ENCODE measurements around the gene RAPGEF4. TPM values are rescaled to one million over a fixed set of nuclear protein-coding genes. Genes with fewer than 3 reads are reported as not detected.

The RAPGEF4 gene
- total and polyA plus RNA-seq, 4 donors = 0.46 to 22.8 (median 3.9) TPM

DNA sequence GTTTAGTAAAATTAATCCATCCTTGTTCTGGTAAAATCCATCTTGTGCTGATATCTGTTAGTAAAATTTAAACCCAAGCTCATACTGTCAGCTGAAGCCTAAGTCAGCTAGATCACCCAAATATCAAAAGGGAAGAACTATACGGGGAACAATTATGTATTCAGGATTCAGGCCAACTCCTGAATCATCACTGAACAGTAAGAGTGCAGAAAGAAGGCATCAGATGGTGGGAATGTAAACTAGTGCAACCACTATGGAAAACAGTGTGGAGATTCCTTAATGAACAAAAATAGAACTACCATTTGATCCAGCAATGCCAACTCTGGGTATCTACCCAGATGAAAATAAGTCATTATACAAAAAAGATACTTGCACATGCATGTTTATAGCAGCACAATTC, 81.8 kb downstream of the RAPGEF4 start:
- 24 to 30% methylated on average over 1 of the region's 1 CpG for WGBS, 2 donors
- Histone ChIP-seq H3K27ac (ENCODE audit: low read depth in 1 of 2, low read length in 2 of 2) (no peak overlapping the region), H3K9me3 (ENCODE audit: control insufficient read depth, low read length) (no peaks in the 10 kb centered on the region)

DNA sequence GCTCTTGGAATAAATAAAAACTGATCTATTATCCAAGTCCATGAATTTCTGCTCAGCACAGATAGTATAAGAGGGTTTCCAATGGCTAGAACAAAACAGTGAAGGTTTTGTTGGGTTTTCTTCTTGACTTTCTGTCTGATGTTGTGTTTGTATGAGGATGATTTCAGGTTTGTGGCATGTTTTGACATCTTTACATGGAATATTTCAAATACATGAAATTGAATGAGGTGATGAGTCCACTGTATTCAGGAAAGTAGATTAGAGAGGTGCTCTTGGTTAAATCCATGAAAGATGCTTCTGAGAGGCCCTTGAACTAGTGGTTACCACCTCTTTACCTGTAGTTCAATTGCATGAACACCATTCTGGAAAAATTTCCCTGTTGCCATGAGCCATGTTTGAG, 84.3 kb downstream of the RAPGEF4 start:
- no peaks in the 10 kb centered on the region for H3K9me3 ChIP-seq (ENCODE audit: control insufficient read depth, low read length)
- H3K4me1 ChIP-seq (ENCODE audit: control insufficient read depth in 1 of 2, insufficient read depth in 2 of 2, low read length in 2 of 2) = peaks cover 0 to 4% of the 10 kb centered on the region in 2 donors
- intact Hi-C loops (cut with DNase I) = no loop called here
- no peak for ATAC-seq (ENCODE audit: low FRiP score)
- H3K27me3 ChIP-seq (ENCODE audit: control insufficient read depth in 1 of 2, insufficient read depth in 2 of 2, low read length in 1 of 2) = no peaks in the 10 kb centered on the region
- H3K27ac ChIP-seq (ENCODE audit: low read depth in 1 of 2, low read length in 2 of 2) = no peak overlapping the region
- no peak for DNase-seq
- no peaks in the 10 kb centered on the region for H3K36me3 ChIP-seq (ENCODE audit: control insufficient read depth in 1 of 2, insufficient read depth in 2 of 2, low read length in 1 of 2)
- no peak overlapping the region for H3K4me3 ChIP-seq (ENCODE audit: low read length in 2 of 2)

More for the DNA sequence above, 81.8 kb downstream of the RAPGEF4 start:
- Histone ChIP-seq H3K4me3 (ENCODE audit: low read length in 2 of 2) (no peak overlapping the region), H3K27me3 (ENCODE audit: control insufficient read depth in 1 of 2, insufficient read depth in 2 of 2, low read length in 1 of 2) (no peaks in the 10 kb centered on the region), H3K36me3 (ENCODE audit: control insufficient read depth in 1 of 2, insufficient read depth in 2 of 2, low read length in 1 of 2) (no peaks in the 10 kb centered on the region), H3K4me1 (ENCODE audit: control insufficient read depth in 1 of 2, insufficient read depth in 2 of 2, low read length in 2 of 2) (peaks cover 0 to 4% of the 10 kb centered on the region in 2 donors)
- no peak for DNase-seq
- intact Hi-C loops (cut with DNase I) = no loop called here
- no peak for ATAC-seq (ENCODE audit: low FRiP score)

DNA sequence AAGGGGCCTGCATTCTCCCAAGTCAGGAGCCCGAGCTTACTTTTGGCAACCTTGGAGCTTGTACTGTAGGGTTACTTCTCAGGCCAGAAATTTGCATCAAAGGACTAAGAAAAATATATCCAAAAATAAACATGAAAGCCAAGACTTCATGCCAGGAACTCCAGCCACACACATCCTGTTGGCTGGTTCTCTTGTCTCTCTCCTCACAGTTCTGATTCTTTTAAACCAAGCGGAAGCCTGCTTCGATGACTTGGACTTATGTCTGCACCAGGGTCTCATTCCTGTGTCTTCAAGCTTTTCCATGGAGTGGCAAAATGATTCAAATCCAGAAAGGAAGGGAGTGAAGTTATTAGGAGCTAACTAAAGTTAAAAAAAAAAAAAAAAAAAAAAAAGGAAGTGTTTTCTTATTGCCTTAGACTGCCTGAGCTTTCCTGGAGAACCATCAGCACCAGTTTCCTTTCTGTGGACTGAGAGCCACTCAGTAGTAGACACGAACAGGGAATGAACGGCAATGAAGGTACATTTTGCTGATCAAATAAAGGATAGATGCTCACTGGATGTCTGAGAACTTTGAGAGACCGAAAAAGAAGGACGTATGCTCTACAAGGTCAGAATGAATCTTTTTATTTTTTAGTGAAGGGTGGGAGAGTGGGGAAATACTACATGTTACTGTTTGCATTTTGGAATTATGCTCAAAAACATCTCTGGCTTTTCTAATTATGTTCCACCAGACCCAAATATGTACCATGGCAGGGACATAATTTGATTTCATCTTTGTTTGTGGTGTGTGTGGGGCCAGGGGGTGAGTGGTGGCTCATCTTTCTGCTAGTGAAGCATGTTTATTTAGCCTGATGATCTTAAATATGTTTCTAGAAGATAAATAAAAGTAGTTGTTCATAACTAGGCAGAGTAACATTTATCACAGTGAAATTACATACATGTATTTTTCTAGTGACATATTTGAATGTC, 86.0 kb downstream of the RAPGEF4 start:
- H3K27ac ChIP-seq (ENCODE audit: low read depth in 1 of 2, low read length in 2 of 2) = no peak overlapping the region
- no peaks in the 10 kb centered on the region for H3K36me3 ChIP-seq (ENCODE audit: control insufficient read depth in 1 of 2, insufficient read depth in 2 of 2, low read length in 1 of 2)
- DNase-seq (no peak), ATAC-seq (ENCODE audit: low FRiP score) (peak; percentile 58)
- WGBS, 2 donors = 24 to 26% methylated on average over 7 of the region's 7 CpGs
- no peaks in the 10 kb centered on the region for H3K9me3 ChIP-seq (ENCODE audit: control insufficient read depth, low read length)
- peaks cover 0 to 4% of the 10 kb centered on the region in 2 donors for H3K4me1 ChIP-seq (ENCODE audit: control insufficient read depth in 1 of 2, insufficient read depth in 2 of 2, low read length in 2 of 2)
- intact Hi-C loops (cut with DNase I) = no loop called here
- no peaks in the 10 kb centered on the region for H3K27me3 ChIP-seq (ENCODE audit: control insufficient read depth in 1 of 2, insufficient read depth in 2 of 2, low read length in 1 of 2)
- no peak overlapping the region for H3K4me3 ChIP-seq (ENCODE audit: low read length in 2 of 2)

DNA sequence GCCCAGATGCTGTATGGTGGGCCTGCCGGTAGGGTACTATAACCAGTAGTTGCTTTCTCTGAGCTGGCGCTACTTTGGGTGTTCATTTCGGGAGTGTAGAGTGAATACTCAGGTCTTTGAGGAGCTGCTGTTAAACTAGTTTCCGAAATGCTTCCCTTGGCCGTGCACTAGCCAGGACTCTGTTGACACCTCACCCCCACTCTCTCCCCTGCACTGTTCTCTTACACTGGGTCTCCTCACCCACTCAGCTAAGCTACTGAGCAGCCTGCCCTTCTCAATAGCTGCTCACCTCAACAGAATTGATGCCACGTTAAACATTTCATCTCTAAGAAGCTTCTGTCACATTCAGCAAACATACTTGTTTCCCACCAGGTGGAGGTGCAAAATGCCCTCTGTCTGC, 86.9 kb downstream of the RAPGEF4 start:
- no peak overlapping the region for H3K4me3 ChIP-seq (ENCODE audit: low read length in 2 of 2)
- no peaks in the 10 kb centered on the region for H3K27me3 ChIP-seq (ENCODE audit: control insufficient read depth in 1 of 2, insufficient read depth in 2 of 2, low read length in 1 of 2)
- intact Hi-C loops (cut with DNase I) = no loop called here
- DNase-seq (no peak), ATAC-seq (ENCODE audit: low FRiP score) (no peak)
- H3K36me3 ChIP-seq (ENCODE audit: control insufficient read depth in 1 of 2, insufficient read depth in 2 of 2, low read length in 1 of 2) = no peaks in the 10 kb centered on the region
- H3K27ac ChIP-seq (ENCODE audit: low read depth in 1 of 2, low read length in 2 of 2) = no peak overlapping the region
- 90 to 93% methylated on average over 6 of the region's 6 CpGs for WGBS, 2 donors
- H3K4me1 ChIP-seq (ENCODE audit: control insufficient read depth in 1 of 2, insufficient read depth in 2 of 2, low read length in 2 of 2) = peaks cover 0 to 4% of the 10 kb centered on the region in 2 donors
- H3K9me3 ChIP-seq (ENCODE audit: control insufficient read depth, low read length) = no peaks in the 10 kb centered on the region

DNA sequence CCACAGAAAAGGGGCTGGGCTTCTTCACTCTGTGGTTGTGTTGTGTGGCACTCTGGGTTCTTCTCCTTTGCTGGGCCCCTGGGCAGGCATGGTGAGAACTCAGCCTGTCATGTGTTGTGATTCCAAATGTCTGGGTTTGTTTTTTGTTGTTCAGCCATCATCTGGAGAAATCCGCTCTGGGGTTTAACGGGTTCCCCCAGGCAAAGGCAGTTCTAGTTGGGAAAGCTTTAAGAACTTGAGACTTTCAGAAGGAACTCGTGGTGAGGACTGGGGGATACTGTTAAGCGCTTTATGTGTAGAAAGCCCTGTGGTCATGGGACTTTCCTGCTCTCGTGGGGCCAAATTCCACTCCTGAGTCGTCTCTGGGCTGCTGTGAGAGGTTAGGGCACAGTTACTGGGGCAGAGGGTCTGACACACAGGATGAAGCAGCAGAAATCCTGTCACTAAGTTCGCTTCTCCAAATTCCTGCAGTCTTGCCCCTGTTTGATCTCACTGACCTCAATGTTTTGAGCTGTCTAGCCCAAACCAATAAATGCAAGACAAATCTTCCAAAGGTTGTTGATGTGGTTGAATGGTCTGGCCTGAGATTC, 87.7 kb downstream of the RAPGEF4 start:
- ATAC-seq (ENCODE audit: low FRiP score) (no peak), DNase-seq (no peak)
- Histone ChIP-seq H3K27me3 (ENCODE audit: control insufficient read depth in 1 of 2, insufficient read depth in 2 of 2, low read length in 1 of 2) (no peaks in the 10 kb centered on the region), H3K9me3 (ENCODE audit: control insufficient read depth, low read length) (no peaks in the 10 kb centered on the region), H3K4me3 (ENCODE audit: low read length in 2 of 2) (no peak overlapping the region), H3K27ac (ENCODE audit: low read depth in 1 of 2, low read length in 2 of 2) (no peak overlapping the region), H3K4me1 (ENCODE audit: control insufficient read depth in 1 of 2, insufficient read depth in 2 of 2, low read length in 2 of 2) (peaks cover 0 to 4% of the 10 kb centered on the region in 2 donors), H3K36me3 (ENCODE audit: control insufficient read depth in 1 of 2, insufficient read depth in 2 of 2, low read length in 1 of 2) (no peaks in the 10 kb centered on the region)
- 84 to 85% methylated on average over 7 of the region's 7 CpGs for WGBS, 2 donors
- intact Hi-C loops (cut with DNase I) = no loop called here

DNA sequence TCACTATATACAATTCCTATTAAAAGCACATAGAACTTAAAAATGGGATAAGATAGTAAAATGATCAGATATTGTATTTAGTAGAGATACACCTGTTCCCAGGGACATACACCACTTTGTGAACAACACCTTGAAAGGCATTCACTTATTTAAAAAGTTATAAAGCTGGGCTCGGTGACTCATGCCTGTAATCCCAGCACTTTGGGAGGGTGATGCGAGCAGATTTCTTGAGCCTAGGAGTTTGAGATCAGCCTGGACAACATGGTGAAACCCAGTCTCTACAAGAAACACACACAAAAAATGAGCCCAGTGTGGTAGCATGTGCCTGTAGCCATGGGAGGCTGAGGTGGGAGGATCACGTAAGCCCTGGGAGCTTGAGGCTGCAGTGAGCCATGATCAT, 90.9 kb downstream of the RAPGEF4 start:
- H3K27me3 ChIP-seq (ENCODE audit: control insufficient read depth in 1 of 2, insufficient read depth in 2 of 2, low read length in 1 of 2) = no peaks in the 10 kb centered on the region
- no peaks in the 10 kb centered on the region for H3K9me3 ChIP-seq (ENCODE audit: control insufficient read depth, low read length)
- WGBS, 2 donors = 93% methylated on average over 3 of the region's 3 CpGs
- H3K27ac ChIP-seq (ENCODE audit: low read depth in 1 of 2, low read length in 2 of 2) = no peak overlapping the region
- no peak overlapping the region for H3K4me3 ChIP-seq (ENCODE audit: low read length in 2 of 2)
- DNase-seq (no peak), ATAC-seq (ENCODE audit: low FRiP score) (no peak)
- no peaks in the 10 kb centered on the region for H3K4me1 ChIP-seq (ENCODE audit: control insufficient read depth in 1 of 2, insufficient read depth in 2 of 2, low read length in 2 of 2)
- intact Hi-C loops (cut with DNase I) = no loop called here
- no peaks in the 10 kb centered on the region for H3K36me3 ChIP-seq (ENCODE audit: control insufficient read depth in 1 of 2, insufficient read depth in 2 of 2, low read length in 1 of 2)

DNA sequence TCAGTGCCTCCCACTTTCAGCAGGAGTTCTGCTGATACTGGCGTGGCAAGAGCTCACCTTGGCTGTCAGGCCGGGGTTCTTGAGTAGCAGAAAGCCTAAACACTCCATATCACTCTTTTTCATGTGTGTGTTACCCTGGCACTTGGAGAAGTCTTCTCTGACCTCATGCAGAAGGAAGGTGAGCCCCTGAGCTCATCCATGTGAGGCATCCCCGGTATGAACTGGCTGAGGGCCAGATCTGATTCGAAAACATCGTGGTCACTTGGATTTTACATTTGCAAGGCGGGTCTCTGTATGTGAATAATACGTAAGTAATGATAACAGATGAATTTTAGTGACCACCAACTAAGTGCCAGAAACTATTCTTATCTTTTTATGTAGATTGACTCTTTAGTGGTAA, 93.6 kb downstream of the RAPGEF4 start:
- intact Hi-C loops (cut with DNase I) = no loop called here
- DNase-seq (no peak), ATAC-seq (ENCODE audit: low FRiP score) (no peak)
- Histone ChIP-seq H3K36me3 (ENCODE audit: control insufficient read depth in 1 of 2, insufficient read depth in 2 of 2, low read length in 1 of 2) (no peaks in the 10 kb centered on the region), H3K9me3 (ENCODE audit: control insufficient read depth, low read length) (no peaks in the 10 kb centered on the region), H3K4me3 (ENCODE audit: low read length in 2 of 2) (no peak overlapping the region), H3K4me1 (ENCODE audit: control insufficient read depth in 1 of 2, insufficient read depth in 2 of 2, low read length in 2 of 2) (no peaks in the 10 kb centered on the region), H3K27me3 (ENCODE audit: control insufficient read depth in 1 of 2, insufficient read depth in 2 of 2, low read length in 1 of 2) (no peaks in the 10 kb centered on the region), H3K27ac (ENCODE audit: low read depth in 1 of 2, low read length in 2 of 2) (no peak overlapping the region)
- 70 to 76% methylated on average over 7 of the region's 7 CpGs for WGBS, 2 donors

DNA sequence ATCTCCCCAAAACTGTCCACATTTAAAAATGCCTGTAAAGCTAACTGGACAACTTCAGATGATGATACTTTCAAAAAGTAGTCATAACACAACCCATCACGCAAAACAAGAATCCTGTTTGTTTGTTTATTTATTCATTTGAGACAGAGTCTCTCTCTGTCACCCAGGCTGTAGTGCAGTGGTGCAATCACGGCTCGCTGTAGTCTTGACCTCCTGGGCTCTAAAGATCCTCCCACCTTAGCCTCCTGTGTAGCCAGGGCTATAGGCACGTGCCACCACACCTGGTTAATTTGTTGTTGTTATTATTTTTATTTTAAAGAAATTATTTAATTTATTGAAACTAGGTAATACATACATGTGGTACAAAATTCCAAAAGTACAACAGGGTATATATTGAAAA, 94.8 kb downstream of the RAPGEF4 start:
- Histone ChIP-seq H3K27ac (ENCODE audit: low read depth in 1 of 2, low read length in 2 of 2) (no peak overlapping the region), H3K4me3 (ENCODE audit: low read length in 2 of 2) (no peak overlapping the region), H3K4me1 (ENCODE audit: control insufficient read depth in 1 of 2, insufficient read depth in 2 of 2, low read length in 2 of 2) (no peaks in the 10 kb centered on the region), H3K27me3 (ENCODE audit: control insufficient read depth in 1 of 2, insufficient read depth in 2 of 2, low read length in 1 of 2) (no peaks in the 10 kb centered on the region), H3K36me3 (ENCODE audit: control insufficient read depth in 1 of 2, insufficient read depth in 2 of 2, low read length in 1 of 2) (no peaks in the 10 kb centered on the region), H3K9me3 (ENCODE audit: control insufficient read depth, low read length) (no peaks in the 10 kb centered on the region)
- WGBS, 2 donors = 97% methylated on average over 4 of the region's 4 CpGs
- ATAC-seq (ENCODE audit: low FRiP score) (no peak), DNase-seq (no peak)
- intact Hi-C loops (cut with DNase I) = no loop called here

DNA sequence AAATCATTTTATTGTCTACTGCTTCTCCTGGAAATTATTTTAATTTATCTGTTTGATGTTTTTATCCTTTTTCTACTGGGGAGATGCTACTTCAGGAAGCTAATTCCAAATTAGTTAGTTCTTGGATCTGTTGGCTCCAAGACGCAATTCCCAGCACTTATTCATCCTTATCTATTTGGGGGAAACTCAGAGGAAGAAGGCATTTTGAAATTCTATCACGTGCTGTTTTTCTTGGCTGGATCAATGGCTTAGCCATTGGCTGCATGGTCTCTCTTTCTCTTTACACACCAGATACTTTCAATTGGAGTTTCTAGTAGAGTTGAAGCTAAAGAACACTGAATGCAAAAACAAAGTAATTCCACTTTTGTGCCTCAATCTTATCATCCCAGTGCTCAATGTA, 98.3 kb downstream of the RAPGEF4 start:
- Histone ChIP-seq H3K9me3 (ENCODE audit: control insufficient read depth, low read length) (no peaks in the 10 kb centered on the region), H3K4me1 (ENCODE audit: control insufficient read depth in 1 of 2, insufficient read depth in 2 of 2, low read length in 2 of 2) (no peaks in the 10 kb centered on the region), H3K27ac (ENCODE audit: low read depth in 1 of 2, low read length in 2 of 2) (no peak overlapping the region), H3K36me3 (ENCODE audit: control insufficient read depth in 1 of 2, insufficient read depth in 2 of 2, low read length in 1 of 2) (no peaks in the 10 kb centered on the region), H3K4me3 (ENCODE audit: low read length in 2 of 2) (no peak overlapping the region), H3K27me3 (ENCODE audit: control insufficient read depth in 1 of 2, insufficient read depth in 2 of 2, low read length in 1 of 2) (no peaks in the 10 kb centered on the region)
- DNase-seq = no peak
- WGBS, 2 donors = 38 to 40% methylated on average over 2 of the region's 2 CpGs
- ATAC-seq (ENCODE audit: low FRiP score) = peak; percentile 69
- intact Hi-C loops (cut with DNase I) = no loop called here

Data from aorta (tissue), 5 donors.